NCI-H345 (cell line): Measurements from ENCODE around the gene CHST11.
"Not testable (repeated sequence)": the region's sequence is repeated elsewhere in the genome, so short reads cannot be mapped to it uniquely, and the experiment has no call there.

Experiments
- DNase-seq: peaks from one replicate; lab custom pipeline; 2025; lab: John Stamatoyannopoulos, UW

The CHST11 gene

DNA sequence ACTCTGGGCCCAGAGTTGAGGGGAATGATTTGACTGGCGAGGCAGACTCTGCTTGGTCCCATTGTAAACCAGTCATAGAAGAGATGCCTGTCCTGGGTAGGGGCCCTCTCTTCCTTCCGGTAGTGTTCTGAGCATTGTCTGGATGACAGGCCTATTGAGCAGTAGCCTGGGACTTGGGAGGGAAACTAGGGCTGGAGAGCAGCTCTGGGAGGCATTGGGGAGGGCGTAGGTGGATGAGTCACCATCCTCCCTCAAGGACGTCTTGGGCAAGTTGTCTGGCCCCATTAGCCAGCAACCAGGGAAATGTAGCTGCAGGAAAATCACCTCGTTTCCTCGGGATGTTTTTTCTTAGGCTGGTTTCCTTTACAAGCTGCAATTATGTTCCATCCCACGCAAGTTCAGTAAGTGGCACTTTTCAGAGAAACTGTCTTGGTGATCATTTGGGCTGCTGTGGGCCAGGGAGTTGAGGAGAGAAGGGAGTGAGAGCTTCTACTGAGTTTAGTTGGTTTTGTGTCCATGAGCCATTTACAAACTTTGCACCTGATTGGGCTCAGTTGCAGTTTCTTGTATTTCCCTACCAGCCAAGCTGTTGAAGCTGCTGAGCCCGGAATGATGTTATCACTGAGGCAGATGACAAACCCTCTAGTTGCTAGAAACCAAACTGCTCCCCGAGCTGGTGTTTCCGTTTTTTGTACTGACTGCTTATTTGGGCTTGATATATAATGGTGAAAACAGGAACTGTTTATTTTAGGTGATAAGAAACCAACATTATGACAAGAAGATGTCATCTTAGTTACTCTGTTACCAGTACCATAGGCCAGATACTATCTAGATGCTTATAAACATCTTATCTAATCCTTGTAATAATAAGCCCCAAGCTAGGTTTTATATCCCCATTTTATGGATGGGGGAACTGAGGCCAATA is 147.6 kb downstream of the CHST11 start:
- DNase-seq: no peak

- DNase-seq: no peak
Observed at GRCh38 chr12:104604995-104605675, 148.4 kb downstream of the CHST11 start.

- DNase-seq: no peak
Observed at GRCh38 chr12:104605685-104606084, 148.9 kb downstream of the CHST11 start.

DNA sequence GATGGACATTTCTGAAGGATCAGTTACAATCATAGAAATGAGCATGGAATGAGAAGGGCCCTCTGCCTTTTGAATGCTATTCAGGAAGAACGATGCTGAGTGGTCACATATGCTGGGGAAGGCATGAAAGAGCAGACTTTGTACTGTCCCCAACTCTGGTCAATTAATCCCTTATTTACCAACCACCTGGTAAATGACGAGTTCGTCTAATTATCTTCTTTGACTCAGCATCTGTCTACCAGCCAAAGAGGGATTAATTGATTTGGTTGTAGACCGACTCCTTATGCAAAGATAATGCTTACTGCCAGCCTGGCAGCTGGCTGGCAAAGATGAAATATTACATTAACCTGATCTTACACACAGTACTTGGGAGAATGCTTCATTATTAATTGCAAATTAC is 152.2 kb downstream of the CHST11 start:
- no peak for DNase-seq

DNA sequence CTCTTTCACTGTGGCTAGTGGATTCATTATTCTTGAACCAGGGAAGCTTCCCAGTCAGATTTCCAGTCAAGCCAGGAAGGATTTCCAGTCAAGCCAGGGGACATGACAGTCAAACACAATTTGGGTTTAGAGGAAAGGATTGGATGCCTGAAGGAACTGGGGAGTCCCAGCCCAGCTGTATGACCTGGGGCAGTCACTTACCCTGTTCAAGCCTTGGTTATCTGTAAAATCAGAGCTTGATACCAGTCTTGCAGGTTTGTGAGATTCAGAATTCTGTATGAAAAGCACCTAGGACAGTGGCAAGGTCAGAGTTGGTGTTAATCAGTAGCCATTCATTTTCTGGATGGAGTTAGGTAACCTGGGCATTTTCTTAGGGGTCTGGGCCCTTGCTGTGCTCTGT is 152.7 kb downstream of the CHST11 start:
- DNase-seq: no peak

GRCh38 chr12:104610513-104611235 is 153.9 kb downstream of the CHST11 start:
- DNase-seq: no peak

GRCh38 chr12:104611671-104612070 is 154.9 kb downstream of the CHST11 start:
- DNase-seq: no peak

GRCh38 chr12:104613372-104613771 is 156.6 kb downstream of the CHST11 start:
- not testable (repeated sequence) for DNase-seq

- no peak for DNase-seq
Observed at GRCh38 chr12:104615048-104615561, 158.4 kb downstream of the CHST11 start.

GRCh38 chr12:104618691-104619090 is 161.9 kb downstream of the CHST11 start:
- DNase-seq: no peak

DNA sequence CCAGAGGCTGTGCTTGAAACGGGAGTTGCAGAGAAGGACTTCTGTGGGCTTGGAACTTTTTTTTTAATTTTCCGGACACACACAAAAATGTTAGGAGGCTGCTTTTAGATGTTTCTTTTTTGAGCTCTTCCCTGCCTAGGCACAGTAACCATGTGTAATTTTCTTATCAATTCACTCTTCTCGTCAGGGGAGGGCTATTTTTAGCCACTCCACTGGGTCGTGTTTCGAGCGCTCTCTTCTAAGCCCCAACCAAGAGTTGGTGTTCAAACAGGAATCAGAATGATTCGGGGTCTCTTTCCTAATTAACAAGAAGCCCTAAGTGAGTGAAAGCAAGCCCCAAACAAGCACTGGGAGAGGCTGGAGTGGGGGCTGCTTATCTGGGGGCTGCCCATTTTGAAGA is 162.6 kb downstream of the CHST11 start:
- DNase-seq: no peak

DNA sequence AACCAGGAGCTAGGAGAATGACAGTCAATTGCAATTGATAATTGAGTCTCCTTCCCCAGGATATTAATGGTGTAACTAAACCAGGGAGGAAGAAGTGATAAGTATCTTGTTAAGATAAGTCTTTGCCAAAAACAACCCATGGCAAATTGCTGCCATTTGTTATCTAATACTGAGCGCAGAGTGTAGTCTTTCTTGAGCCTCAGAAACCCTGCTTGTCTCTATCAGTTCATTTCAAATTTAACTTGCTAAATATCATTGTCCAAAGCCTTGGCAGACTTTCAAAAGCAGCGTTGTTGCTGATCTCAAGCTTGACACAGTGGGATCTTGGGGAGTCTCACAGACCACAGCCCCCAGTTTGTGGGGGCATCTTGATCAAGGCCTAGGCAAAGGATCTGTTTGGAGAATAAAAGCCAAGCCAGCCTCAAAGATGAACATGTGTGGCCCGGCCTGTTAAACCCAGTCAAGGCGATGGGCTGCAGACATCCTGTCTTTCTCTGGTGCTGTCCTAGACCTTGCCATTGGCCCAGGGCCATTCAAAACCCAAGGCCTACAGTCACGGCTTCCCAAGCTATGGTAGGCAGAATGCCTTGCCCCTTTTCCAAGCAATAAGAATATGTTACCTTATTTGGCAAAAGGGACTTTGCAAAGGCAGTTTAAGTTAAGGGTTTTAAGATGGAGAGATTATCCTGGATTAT is 164.2 kb downstream of the CHST11 start:
- no peak for DNase-seq

GRCh38 chr12:104622928-104623327 is 166.2 kb downstream of the CHST11 start:
- DNase-seq: no peak

DNA sequence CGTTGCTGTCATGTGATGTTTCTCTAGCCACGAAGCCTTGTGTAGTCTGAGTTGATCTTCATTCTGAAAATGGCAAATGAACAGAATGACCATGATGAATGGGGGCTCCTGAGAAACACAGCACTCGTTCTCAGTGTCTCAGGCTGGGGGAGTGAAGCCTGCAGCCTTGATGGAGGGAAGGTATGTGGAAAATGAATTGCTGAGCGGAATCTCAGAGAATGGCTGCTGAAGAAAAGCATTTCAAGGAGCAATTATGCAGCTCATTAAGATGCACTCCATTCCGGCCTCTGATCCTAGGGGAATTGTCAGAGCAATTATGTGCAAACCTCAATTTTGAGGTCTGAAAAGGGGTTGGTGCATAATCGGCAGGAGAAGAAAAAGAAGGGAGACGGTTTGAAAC is 167.1 kb downstream of the CHST11 start:
- no peak for DNase-seq

- DNase-seq: no peak
Observed at GRCh38 chr12:104624529-104624928, 167.8 kb downstream of the CHST11 start.

- DNase-seq: no peak
Observed at GRCh38 chr12:104626069-104626837, 169.5 kb downstream of the CHST11 start.

DNA sequence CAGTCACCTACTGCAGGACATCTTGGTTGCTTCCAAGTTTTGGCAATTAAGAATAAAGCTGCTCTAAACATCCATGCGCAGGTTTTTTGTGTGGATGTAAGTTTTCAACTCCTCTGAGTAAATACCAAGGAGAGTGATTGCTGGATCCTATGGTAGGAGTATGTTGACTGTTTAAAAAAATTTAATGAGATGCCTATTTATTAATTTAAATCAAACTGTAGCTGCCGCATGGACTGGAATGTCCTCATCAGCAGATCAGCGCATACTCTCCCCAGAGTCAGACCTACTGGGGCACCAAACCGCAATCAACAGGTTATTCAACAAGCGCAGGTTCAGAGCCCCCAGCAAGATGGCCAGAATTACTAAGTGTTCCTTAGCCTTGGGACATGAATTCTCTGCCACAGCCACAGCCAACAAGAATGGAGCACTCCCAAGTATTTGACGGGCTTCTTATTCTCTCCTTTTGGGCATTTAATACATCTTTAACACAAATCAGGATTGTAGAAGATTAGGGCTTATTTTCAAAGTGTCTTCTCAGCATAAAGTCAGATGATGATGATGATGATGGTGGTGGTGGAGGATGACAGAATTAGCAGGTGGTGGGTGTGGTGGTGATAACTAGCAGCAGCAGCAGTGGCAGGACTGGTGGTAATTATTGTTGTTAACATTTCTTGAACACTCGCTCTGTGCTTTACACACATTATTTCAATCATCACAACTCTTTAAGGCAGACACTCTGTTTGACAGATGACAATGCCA is 170.7 kb downstream of the CHST11 start:
- no peak for DNase-seq

DNA sequence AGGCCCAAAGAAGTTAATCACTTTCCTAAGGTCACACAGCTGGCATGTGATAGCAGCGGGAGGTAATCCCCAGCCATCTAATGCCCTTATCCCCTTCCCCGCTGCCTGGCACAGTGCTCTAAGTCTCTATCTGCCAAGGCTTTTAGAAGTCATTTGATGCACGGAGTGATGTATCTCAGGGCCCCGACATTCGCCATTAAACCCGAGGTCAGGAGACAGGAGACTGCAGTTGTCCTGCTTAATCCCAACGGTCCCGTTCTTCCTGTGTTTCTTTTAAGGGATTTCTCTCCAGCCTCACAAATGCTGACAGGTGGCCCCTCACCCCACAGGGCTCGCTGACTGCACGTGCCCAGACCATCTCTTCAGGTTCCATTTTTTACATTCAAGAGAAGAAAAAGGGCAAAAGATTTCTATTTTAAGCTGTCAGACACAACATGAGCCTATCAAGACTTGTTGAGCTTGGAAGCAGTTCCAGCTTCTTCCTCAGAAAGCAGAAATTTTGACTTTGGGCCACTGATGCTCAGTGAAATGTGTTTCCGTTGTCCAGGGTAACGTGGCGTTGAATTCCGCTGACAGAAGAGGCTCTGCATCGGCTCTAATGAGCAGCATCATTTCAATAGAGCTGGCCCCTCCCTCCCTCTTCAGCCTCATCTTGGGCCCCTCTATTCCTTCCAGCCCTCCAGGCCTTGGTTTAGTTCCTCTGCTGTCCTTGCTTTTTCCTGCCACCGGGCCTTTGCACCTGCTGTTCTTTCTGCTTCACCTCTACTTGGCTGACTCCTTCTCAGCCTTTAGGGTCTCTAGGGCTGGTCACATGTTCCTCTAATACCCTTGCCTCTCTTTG is 171.5 kb downstream of the CHST11 start:
- DNase-seq: no peak

GRCh38 chr12:104628831-104629135 is 172.0 kb downstream of the CHST11 start:
- no peak for DNase-seq
